ENCODE data around the gene CLEC2L.

DNA sequence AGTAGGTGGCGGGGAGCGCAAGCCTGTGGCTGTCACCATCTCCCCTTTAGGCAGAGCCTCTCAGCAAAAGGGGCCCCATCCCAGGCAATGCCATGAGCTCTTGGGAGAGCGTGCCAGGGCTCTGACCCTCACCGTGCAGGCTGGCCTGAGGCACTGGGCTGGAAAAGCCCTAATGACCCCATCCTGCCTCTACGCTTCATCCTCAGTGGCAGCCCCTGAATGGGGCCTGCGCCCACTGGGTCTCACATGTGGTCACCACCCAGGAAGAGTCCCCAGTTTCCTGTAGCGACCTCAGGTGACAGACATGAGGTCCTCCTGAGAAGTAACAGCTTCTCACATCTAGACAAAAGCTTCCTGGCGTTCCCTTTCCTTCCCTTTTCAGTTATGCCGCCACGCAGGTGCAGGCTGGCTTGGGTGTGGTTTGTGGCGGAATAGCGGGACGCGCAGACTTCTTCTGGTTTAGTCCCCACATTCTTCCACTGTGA is 59.2 kb downstream of the CLEC2L start:
- TF ChIP-seq CTCF (IDR thresholded peaks at IDR 0.05; ENCODE audit: low read depth, low read length, missing input control), result no peak
- no peak for TF ChIP-seq GABPA (IDR thresholded peaks at IDR 0.05 in 1 of 2, conservative IDR thresholded peaks at IDR 0.05 in 1 of 2)
- TF ChIP-seq JUND (IDR thresholded peaks at IDR 0.05), result no peak
- no peak for TF ChIP-seq EGR1 (IDR thresholded peaks at IDR 0.05; ENCODE audit: low read depth in 2 of 2)
- TF ChIP-seq SP1 (IDR thresholded peaks at IDR 0.05), result no peak
- TF ChIP-seq HNF4G (IDR thresholded peaks at IDR 0.05), result no peak
- no peak for TF ChIP-seq RAD21 (IDR thresholded peaks at IDR 0.05)
- no peak for TF ChIP-seq FOXA1 (IDR thresholded peaks at IDR 0.05)
- TF ChIP-seq YY1 (IDR thresholded peaks at IDR 0.05), result no peak
- no peak for TF ChIP-seq REST (IDR thresholded peaks at IDR 0.05)

Data from liver (tissue), 3 donors.